AG09319 (cell line): Measurements from ENCODE around the gene ADRA2A.

ENCODE experiments used
- DNase-seq: peaks from one replicate; pipeline ENCODE4 v3.0.0-alpha.2; 2010; ENCODE audit warnings: low read depth; ENCODE audit errors: extremely low read depth
- TF ChIP-seq, protein P1 (sequence below): IDR thresholded peaks from 2 replicates; pipeline ENCODE4 v1.5.1; 2011; ENCODE audit warnings: low read depth, mild to moderate bottlenecking, inconsistent platforms, low read length, moderate library complexity

Gene ADRA2A

DNA sequence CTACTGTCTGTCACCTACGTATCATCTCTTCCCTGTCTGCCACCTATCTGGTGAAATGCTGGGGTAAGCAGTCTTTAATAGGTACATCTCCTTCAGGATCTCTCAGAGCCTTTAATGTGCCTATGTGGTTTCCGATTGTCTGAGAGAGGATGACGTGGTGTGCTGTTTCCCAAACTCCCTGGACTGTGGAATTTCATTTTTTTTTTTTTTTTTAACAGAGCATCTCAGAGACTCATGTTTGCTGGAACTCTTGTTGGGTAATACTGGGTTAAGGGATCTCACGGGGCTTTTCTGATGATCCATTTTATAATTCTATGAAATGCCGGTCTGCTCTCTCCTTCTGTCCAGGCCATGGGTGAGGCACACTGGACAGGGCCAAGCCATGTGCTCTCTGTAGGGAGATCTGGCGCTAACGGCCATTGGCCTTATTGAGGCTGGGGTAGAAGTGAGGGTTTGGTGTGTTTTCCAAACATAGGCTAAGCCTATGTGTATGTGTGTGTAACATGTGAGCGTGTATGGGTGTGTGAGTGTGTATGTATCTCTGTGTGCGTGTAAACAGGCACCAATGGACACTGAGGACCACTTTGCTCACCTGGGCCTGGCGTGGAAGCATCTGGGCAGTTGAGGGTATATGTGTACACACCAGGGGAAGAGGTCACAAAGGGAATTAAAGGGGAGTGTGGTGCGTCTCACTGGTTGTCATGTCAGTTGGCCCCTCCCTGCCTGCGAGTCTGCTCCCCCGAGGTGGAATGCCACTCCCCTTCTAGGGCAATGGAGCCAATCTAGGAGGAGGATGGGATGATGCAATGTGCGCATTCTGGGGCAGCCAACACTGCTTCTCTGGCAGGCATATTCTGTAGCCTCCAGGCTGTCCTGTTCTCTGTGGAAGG, 7.8 kb downstream of the ADRA2A start:
- TF ChIP-seq, protein P1, sequence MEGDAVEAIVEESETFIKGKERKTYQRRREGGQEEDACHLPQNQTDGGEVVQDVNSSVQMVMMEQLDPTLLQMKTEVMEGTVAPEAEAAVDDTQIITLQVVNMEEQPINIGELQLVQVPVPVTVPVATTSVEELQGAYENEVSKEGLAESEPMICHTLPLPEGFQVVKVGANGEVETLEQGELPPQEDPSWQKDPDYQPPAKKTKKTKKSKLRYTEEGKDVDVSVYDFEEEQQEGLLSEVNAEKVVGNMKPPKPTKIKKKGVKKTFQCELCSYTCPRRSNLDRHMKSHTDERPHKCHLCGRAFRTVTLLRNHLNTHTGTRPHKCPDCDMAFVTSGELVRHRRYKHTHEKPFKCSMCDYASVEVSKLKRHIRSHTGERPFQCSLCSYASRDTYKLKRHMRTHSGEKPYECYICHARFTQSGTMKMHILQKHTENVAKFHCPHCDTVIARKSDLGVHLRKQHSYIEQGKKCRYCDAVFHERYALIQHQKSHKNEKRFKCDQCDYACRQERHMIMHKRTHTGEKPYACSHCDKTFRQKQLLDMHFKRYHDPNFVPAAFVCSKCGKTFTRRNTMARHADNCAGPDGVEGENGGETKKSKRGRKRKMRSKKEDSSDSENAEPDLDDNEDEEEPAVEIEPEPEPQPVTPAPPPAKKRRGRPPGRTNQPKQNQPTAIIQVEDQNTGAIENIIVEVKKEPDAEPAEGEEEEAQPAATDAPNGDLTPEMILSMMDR, result no peak
- no peak for DNase-seq

DNA sequence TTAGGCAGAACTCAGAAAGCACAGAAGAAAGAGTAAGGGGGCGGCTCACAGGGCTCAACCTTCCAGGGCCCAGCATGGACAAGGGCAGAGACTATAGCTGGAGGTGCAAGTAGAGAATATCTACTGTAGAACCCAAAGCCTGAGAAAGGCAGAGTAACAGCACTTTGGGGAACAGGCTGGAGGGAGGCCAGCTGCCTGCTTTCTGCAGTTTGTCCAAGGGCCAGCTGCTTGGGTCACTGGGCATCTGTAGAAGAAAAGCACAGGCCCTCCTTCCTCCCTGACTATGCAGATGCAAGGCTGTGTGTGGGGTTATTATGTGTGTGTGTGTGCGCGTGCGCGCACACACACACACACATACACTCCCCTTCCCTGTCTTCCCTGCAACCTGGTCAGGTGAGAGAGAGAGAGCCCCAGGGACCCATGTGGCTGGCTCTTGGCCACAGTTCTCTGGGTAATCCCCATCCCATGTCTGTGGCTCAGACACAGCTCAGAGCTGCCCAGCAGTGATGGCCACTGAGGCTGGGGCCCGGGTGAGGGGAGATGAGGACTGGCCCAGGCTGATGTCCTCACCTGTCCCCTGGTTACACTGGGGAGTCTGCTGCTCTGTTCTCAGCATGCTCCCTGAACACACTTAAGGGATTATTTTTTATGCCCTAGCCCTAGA, 9.0 kb downstream of the ADRA2A start:
- no peak for DNase-seq
- TF ChIP-seq, protein P1, result no peak

DNA sequence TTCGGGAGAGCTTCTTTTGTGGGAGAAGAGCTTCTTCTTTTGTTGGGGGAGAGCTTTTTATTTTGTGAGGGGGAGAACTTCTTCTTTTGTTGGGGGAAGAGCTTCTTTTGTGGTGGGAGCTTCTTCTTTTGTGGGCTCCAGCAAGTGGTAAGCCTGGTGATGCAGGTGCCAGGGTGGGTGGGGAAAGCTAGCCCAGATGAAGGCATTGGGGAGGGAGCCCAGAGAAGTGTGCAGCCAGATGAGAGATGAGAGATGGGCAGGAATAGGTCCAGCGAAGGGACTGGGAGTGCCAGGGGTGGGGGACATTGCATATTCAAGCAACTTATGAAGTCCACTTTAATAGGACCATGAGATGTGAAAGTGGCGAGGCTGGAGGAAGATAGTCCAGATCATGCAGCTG, 9.7 kb downstream of the ADRA2A start:
- TF ChIP-seq, protein P1, result no peak
- DNase-seq, result no peak

DNA sequence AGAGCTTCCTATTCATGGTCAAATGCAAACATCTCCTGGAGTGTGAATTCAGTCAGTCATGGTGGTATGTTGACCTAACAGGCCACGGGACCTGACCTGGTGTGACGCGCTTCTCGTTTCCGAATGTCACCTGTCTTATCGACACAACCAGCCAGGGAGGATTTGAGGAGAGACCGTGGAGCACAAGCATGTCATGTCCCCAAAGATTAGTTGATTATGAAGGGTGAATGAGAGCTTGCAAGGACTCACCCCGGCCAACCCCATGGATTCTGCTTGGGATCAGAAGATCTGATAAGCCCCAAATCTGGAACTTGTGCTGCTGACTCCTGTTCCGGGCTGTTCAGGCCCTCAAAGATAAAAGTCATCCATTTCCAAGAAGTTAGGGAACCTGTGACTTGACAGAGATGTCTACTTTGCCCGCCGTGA, 10.5 kb downstream of the ADRA2A start:
- no peak for DNase-seq
- TF ChIP-seq, protein P1, result no peak

DNA sequence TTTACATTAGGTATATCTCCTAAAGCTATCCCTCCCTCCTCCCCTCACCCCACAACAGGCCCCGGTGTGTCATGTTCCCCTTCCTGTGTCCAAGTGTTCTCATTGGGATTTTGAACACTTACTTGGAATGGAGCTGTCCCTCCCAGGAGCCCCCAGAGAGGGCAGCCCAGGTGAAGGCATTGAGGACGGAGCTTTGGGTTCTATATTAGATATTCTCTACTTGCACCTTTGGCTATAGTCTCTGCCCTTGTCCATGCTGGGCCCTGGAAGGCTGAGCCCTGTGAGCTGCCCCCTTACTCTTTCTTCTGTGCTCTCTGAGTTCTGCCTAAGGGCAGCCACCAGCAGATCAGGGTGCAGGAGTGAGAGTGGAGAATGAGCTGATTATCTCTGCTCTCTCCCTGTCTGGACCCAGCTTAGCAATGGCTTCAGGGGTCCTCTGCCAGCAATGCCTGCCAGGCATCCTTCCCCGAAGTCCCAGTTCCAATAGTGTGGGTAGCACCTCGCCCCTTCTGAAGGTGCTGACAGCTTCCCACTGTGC, 11.2 kb downstream of the ADRA2A start:
- TF ChIP-seq, protein P1, result no peak
- DNase-seq, result no peak

DNA sequence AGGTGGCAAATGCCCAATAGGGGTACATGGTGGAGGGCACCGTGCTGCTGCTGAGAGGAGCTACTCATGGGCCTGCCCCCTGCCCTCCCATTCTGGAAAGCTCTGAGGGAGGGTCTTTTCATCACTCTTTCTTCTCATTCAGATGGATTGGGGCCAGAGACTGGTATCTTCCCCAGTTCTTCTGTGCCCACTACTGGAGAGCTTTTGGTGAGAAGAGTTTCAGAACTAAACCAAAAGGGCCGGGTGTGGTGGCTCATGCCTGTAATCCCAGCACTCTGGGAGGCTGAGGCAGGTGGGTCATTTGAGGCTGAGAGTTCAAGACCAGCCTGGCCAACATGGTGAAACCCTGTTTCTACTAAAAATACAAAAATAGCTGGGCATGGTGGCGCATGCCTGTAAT, 12.5 kb downstream of the ADRA2A start:
- TF ChIP-seq, protein P1, result no peak
- DNase-seq, result no peak

DNA sequence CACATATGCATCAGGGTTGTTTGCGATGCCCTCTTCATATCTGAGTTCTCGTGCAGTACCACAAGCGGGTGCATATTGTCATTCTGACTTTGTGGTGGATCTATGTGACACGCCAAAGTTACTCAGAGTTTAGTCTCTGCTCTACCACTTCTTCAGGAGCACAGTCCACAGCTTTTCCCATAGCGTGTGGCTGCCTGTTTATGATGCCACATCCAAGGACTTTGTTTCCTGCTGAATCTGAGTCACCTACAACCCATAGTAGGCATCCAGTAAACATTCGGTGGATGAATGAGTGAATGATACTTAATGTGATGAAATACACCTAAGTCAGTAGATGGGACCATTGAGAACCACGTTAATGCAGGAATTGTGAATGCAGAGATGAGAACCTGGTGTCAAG, 15.0 kb downstream of the ADRA2A start:
- no peak for DNase-seq
- TF ChIP-seq, protein P1, result no peak
